ENCODE results near the gene TCF7L2. TPM values are rescaled to one million over a fixed set of nuclear protein-coding genes. Genes with fewer than 3 reads are reported as not detected.
A peak's percentile ranks its signal among the peaks of the same experiment; 100 is the strongest.

The TCF7L2 gene
- total RNA-seq, 1 donor: 8.8 TPM

DNA sequence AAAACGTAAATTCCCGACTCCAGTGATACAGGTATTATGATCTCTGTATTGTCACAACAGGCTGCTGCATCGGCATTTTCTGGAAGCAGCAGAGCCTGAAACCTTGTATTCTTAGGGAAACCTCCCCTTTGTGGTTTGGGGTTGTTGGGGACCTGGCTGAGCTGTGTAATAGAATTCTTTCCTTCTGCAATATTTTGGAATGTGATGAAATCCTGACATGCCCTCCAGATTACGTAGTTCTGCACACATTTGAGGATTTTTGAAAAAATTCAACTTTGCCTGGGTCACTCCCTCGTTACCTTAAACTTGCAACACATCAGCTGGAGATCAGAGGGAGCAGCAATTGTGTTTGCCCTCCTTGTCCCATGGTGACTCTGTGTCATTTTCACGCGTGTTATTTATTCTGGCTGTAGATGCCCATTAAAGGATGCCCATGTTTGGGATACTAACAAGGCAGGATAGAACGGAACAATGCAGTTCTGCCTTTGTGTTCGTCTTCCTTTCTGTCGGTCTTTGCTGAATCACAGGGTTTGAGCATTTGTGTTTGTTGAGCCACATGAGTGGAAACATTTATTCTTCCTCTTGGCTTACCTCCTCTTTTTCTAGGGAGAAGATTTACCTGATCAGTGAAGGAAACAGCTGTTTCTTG, 181.7 kb downstream of the TCF7L2 start:
- DNase-seq (ENCODE audit: low read depth): peak; percentile 98
- TF ChIP-seq, protein P1, sequence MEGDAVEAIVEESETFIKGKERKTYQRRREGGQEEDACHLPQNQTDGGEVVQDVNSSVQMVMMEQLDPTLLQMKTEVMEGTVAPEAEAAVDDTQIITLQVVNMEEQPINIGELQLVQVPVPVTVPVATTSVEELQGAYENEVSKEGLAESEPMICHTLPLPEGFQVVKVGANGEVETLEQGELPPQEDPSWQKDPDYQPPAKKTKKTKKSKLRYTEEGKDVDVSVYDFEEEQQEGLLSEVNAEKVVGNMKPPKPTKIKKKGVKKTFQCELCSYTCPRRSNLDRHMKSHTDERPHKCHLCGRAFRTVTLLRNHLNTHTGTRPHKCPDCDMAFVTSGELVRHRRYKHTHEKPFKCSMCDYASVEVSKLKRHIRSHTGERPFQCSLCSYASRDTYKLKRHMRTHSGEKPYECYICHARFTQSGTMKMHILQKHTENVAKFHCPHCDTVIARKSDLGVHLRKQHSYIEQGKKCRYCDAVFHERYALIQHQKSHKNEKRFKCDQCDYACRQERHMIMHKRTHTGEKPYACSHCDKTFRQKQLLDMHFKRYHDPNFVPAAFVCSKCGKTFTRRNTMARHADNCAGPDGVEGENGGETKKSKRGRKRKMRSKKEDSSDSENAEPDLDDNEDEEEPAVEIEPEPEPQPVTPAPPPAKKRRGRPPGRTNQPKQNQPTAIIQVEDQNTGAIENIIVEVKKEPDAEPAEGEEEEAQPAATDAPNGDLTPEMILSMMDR (IDR thresholded peaks at IDR 0.05; ENCODE audit: insufficient read depth, low read length): no peak
- peak overlapping the region; percentile 38 for H3K4me3 ChIP-seq (ENCODE audit: low read depth, low read length)

DNA sequence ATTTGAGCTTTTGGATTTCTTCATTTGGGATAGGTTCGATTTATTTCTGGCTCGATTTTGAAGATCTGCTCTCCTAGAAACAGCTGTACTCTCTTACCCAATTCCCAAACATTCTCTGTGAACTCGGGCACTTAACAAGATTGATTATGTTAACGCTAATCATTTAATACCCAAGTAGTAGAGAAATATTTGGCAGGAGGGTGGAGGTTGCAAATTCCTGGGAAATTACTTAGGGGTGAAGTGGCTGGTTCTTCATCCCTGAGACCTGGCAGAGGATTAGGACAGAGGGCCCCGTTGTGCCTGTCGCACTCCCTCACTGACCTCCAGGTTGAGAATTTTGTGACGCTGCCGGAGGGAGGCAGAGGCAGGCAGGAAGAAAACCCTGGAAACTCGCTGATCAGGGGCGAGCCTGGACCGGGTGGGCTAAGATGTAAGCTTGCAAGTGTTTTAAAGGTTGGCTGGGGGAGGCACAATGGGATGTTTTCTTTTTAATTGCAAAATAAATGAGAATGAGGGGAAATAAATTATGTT, 182.6 kb downstream of the TCF7L2 start:
- DNase-seq (ENCODE audit: low read depth): peak; percentile 86
- H3K4me3 ChIP-seq (ENCODE audit: low read depth, low read length): peak overlapping the region; percentile 26
- TF ChIP-seq, protein P1 (IDR thresholded peaks at IDR 0.05; ENCODE audit: insufficient read depth, low read length): no peak

DNA sequence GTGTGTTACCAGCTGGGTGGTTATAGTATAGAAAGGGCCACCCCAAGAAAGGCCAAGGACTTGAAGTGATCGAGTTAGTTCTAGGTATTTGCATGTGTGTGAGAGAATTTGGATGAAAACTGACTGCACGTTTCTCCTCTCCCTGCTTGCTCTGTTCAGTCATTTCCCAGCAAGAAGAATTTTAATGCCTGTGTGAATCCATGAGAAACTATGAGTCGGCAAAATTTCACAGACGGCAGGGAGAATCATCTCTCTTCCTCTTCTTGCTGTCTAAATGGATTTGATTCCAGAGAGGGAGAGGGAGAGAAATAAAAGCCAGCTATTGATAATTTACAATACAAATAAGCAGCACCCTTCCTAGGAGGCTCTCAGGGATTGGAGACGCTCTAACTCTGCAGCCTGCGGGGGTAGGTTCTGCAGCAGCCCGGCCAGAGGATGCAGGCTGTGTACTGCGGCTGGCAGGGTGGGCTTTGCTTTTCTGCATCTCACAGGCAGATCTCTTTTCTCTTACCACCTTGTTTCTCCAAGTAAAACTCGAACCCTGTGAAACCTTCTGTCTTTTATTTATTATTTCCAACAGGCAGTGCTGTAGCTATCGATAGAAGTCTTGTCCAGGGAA, 183.6 kb downstream of the TCF7L2 start:
- no peak overlapping the region for H3K4me3 ChIP-seq (ENCODE audit: low read depth, low read length)
- DNase-seq (ENCODE audit: low read depth): peak; percentile 85
- TF ChIP-seq, protein P1 (IDR thresholded peaks at IDR 0.05; ENCODE audit: insufficient read depth, low read length): no peak

DNA sequence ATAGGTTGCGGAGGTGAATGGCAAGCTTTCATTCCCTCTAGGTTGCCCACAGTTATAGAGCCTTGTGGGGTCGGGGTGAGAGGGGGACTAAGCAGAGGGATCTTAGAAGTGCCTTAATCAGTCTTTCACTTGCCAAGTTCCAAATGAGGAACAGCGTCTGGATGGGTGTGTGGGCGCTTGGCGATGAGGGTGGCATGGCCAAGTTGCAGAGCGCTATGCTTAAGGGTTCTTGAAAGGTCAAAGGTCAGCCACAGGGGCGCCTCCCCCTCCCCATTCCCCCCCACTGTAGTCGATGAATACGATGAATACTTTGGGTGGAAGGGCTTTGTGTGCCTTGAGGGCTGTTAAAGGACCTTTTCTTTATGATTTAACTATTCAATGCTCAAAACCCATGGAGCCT, 185.0 kb downstream of the TCF7L2 start:
- no peak for DNase-seq (ENCODE audit: low read depth)
- TF ChIP-seq, protein P1 (IDR thresholded peaks at IDR 0.05; ENCODE audit: insufficient read depth, low read length): no peak
- no peak overlapping the region for H3K4me3 ChIP-seq (ENCODE audit: low read depth, low read length)

DNA sequence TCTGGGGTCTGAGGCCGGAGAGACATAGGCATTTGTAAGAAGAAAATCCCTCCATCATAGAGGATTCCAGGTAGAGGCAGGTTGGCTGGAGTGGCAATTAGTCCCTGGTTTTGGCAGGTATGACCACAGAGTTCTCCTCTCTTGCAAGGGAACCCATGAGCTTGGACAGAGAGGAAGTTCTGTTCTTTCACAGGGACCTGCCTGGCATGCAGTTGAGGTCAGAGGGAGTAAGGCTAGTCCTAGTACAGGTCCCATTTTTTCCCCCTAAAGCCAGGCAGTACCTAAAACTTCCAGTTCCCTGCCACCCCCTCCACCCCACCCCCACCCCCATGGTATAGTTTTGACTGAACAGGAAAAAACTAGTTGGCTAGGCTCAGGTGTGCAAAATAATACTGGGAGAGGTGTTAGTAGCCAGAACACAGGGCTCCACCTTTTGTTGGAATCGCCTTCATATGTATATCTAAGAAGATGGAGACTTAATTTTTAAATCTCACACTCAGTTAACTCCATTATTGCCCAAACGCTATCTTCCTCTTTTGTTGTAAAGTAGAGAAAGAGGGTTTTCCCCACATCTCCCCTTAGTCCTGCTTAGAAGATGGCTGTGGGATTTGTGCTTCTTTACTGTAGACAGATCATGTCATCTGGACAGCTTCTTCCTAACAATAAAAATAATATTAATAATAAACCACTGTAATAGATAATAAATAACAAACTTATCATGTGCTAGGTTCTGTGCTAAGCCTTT, 188.1 kb downstream of the TCF7L2 start:
- no peak for DNase-seq (ENCODE audit: low read depth)
- H3K4me3 ChIP-seq (ENCODE audit: low read depth, low read length): no peak overlapping the region
- TF ChIP-seq, protein P1 (IDR thresholded peaks at IDR 0.05; ENCODE audit: insufficient read depth, low read length): no peak

DNA sequence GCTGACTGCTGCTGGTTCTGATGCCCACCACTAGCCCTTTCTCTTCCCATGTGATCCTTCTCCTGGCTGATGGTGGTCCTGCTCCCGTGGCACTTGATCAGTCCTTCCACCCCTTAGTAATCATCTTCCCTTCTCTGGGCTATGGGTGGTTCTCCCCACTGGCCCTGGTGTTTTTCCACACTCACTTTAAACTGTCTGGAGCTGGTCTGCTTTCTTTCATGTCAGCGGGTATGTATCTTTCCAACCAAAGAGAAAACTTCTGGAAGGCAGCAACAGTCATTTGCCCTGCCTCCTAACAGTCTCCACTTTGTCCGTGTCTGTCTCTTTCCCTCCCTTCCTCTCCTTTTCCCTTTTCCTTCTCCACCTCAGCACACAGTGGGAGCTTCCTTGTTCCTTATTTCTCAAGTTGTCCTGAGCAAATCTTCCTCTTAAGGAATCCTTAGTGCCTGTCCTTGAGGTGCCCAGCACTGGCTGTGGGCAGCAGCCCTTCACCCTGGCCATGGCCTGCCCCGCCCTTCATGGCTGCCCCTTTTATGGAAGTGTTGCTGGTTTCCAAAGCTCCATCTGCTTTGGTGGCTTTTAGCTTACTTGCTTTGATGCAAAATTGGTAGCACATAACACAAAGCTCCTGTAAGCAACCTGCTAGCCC, 189.0 kb downstream of the TCF7L2 start:
- TF ChIP-seq, protein P1 (IDR thresholded peaks at IDR 0.05; ENCODE audit: insufficient read depth, low read length): no peak
- no peak for DNase-seq (ENCODE audit: low read depth)
- no peak overlapping the region for H3K4me3 ChIP-seq (ENCODE audit: low read depth, low read length)

Measured in fibroblast of the aortic adventitia (primary cell).